HG02763 (cell line): ENCODE data around the gene CA5A.
"Not testable (repeated sequence)": the region's sequence is repeated elsewhere in the genome, so short reads cannot be mapped to it uniquely, and the experiment has no call there.

Experiments
- ATAC-seq: cut with Tn5 transposase; IDR thresholded peaks from one replicate; pipeline ENCODE4 v1.9.1; 2021; ENCODE audit warnings: mild to moderate bottlenecking, moderate library complexity; ENCODE audit not compliant: unreplicated experiment

The CA5A gene

DNA sequence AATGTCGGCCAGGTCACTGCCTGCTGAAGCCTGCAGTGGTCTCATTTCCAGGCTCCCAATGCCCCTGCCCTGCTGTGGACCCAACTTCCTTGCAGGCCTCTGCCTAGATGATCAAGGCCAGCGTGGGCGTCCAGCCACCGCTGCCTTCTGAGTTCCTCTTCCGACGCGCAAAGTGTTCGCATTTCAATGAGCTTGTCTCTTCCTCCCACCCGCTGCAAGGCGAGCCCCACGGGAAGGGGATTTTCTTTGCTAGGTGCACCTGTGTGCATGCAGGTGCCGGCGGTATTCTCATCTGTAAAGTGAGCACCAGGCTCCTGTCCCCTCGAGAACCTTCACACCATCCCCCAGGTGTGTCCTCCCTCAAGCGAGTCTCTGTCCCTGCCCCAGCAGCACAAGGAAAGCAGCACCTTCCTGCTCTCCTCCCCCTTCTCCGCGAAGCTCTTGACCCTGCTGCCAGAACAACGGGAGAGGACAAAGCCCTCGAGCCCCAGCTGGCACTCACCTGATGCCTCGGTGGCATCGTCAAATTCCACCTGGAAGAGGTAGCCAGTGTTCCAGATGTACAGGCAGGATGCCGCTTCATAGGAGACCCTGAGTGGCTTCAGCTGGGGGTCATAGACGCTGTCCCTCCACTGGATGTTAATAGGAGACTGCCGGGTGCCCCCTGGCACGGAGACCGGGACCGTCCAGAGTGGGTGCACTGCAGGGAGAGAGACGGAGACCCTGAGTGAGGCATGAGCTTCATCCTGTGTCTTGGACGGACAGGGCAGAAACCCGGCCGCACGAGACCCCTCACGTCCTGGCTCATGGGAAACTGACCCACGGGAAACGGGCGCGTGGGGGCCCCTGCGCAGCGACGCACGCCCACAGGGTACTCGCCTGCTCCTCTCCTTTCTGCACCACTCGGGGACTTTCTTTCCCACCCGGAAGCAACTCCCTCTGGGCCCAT lies 9.8 kb downstream of the CA5A start:
- ATAC-seq, result no peak

DNA sequence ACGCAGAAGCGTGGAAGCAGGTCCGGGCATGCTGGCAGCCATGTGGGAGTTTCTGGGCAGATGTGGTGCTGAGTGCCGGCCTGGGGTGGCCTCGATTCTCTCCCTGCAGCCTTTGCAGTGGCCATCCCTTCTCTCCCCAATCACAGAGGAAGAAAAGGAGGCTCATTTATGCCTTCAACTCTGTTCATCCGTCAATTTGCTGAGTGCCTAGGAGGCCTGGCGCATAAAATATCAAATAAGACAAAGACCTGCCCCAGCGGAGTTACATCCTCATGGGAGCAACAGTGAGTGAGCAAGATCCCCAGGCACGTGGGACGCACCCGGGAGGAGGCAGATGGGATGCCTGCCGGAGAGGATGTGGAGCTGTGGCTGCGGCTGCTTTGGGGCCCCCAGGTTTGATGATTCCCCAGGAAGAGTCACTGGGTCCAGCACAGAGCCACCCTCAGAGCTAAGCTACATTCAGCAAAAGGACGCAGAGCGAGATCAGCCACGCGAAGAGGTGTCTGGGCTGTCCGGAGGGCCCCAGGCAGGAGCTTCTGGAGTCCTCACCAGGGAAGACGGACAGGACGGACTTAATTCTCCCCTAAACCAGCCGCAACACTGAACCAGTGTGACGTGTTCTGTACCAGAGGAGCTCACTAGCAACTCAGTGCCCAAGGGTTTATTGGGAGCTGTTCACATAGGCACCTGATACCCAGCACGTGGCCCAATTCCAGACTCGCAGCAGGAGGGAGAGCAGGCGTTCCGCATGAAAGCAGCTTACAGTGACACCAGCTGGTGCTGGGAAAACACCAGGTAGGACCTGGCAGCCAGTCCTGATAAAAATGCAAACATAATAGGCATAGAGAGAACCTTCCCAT lies 11.3 kb downstream of the CA5A start:
- ATAC-seq, result no peak

DNA sequence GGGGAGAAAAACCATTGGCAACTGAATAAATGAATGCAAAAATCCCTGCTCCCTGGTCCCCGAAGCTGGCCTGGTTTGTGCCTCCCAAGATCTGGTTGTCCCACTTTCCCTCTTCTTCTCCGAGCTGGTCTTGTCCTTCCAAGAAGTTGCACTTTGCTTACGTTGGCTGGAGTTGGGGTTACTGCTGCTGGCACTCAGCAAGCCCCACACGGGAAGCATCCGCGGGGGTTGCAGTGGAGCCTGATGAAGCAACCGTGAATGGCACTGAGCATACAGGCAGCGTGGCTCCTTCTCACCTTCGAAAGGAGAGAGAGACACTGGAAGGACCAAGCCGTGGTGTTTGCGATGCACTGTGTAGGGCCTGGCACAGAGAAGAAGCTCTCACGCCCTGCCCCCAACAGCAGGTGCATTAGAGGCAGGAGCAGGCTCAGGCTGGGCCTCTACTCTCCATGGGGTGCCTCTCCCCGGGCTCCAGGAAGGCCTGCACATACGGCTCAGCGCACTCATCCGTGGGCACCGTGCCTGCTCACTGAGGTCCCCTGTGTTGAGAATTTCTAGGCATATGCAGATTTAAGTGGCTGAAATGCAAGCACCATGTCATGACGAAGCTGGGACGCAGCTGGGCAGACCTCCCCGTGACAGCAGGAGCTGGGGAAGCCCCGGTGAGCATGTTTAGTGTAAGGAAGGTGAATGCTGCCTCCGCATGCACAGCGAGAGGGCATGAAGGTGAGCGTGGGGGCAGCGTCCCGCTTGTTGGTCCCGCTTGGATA lies 12.1 kb downstream of the CA5A start:
- ATAC-seq, result peak; percentile 46

DNA sequence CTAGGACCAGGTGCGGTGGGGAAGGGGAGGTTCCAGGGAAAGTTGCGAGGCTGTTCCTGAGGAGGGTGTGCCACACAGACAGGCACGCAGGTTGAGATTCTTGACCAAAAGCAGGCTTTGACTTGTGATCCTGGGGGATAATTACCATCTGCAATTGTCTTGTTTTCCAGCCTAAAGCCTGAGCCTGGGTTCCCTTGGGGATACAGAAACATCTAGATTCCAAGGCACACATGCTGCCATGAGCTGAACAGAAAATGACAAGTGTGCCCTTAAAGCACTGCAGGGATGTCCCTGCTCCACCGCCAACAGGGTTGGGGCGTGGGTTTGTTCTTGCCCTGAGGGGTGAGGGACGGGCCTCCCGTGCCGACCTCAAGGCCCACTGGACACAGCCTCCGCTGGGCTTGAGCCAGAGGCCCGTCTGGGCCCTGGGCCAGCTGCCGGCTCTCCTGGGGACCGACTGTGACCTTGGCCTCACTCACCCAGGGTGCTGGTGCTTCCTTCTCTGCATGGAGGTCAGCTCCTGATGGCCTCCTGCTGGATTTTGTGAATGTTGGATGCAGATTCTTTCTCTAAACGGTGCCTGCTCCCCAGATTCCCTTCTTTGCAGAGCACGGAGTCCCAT lies 14.0 kb downstream of the CA5A start:
- ATAC-seq, result no peak

DNA sequence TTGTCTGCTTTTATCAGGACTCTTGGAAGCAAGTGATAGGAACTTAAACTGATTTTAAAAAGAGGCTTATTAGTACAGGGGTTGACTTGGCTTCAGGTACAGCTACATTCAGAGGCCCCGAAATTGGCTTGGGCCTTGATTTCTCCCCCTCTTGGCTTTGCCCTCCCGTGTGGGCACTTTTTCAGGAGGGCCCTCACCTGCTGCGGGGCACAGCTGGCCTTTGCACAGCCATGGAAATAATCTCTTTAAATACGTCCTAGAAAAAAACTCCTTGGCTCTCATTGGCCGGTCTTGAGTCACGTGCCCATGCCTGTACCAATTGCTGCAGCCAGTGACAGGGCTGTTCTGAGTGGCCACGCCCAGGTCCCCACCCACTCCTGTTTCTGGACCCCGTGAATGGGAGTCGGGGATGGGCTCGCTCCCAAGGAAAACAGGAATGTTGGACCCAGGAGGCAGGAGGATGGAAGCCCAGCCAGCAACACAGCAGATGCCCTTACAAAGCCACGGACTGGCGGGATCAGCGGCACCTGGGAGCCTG lies 15.0 kb downstream of the CA5A start:
- no peak for ATAC-seq

DNA sequence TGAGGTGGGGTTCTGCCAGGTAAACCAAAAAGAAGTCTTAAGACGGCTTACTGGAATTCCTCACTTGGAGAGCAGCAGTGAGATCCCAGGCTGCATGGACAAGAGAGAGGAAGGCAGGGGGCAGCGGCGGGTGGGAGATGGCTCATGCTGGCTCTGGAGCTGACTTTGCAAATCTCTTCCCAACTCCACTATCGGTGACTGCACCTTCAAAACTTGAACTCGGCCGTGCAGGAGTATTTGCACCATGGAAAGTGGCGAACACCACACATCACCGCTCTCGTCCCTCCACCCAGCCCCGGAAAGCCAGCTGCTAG lies 16.7 kb downstream of the CA5A start:
- no peak for ATAC-seq

DNA sequence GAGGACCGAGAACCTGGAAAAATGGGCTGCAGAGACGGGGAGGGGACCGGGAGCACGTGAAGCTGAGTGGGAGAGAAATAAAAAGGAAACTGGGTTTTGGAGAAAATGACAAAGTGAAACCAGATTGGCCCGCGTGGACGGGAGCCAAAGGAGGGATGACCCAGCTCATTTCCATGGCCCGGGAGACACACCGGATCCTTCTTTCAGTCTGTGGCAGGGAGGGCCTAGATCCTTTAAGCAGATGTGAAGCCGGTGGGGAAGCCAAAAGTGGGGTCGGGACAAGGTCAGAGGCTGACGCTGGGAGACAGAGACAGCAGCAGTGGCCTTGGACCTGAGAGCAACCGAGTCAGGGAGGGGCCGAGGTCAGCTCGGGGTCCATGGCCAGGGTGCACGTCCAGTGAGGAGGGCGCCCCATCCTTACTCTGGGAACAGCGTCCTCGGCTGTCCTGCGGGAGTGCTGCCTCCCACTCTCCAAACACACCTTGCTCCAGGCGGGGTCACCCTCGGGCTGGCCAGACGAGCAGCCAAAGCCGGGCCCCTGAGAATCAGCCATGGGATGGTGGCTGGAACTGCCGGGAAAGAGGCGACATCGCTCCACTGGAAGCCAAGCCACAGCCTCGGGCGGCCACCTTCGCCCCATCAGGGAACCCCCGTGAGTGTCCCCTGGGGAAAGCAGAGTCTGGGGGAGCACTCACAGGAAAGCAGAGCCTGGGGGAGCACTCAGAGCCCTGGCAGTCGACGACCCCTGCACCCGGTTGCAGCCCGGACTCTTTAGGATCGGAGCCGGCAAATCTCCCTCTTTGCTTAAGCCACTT lies 17.3 kb downstream of the CA5A start:
- no peak for ATAC-seq

DNA sequence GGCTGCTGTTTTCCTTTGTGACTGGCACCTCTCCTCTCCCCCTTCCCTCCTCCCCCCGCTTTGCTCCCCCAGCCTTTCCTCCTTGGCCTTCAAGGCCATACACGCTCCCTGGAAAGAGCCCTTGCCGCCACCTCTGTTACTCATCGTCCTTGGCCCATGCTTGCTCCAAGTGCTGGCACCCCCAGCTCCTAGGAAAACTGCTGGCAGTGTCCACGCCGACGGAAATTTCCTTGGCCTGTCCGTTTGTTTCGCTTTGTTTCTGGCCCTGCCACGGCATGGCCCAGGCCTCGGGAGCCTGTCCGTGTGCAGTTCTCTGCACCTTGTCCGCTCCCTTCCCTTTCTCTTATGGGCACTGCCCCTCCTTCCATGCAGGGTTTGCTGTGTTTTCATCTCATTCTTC lies 18.0 kb downstream of the CA5A start:
- no peak for ATAC-seq

DNA sequence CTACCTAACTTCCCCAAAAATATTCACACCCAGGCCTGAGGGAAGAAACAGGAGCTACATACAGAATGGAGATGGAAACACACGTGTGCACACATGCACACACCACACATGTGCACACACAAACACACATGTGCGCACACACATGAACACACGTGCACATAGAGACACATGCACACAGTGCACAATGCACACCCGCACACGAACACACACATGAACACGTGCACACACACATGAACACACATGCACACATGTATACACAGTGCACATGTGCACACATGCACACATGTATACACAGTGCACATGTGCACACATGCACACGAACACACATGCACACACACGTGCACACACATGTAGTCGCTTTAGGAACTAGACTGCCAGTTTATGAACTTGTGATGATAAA lies 18.8 kb downstream of the CA5A start:
- ATAC-seq, result no peak

DNA sequence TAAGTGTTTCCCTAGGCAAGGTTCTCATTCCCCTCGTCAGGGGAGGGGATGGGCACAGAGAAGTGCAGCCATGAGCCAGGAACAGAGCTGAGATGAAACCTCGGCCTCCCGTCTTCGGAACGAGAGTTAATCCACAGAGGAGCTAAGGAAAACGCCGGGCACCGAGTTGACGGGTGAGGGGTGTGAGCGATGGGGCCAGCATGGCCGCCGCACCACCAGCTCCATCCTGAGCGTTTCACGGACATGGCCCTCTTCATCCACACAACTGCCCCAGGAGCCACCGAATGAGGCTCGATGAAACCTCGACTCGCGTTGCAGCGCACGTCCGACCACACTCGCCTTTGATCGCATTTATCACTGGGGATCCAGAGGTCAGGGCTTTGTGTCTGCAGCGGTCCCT lies 21.5 kb downstream of the CA5A start:
- no peak for ATAC-seq

DNA sequence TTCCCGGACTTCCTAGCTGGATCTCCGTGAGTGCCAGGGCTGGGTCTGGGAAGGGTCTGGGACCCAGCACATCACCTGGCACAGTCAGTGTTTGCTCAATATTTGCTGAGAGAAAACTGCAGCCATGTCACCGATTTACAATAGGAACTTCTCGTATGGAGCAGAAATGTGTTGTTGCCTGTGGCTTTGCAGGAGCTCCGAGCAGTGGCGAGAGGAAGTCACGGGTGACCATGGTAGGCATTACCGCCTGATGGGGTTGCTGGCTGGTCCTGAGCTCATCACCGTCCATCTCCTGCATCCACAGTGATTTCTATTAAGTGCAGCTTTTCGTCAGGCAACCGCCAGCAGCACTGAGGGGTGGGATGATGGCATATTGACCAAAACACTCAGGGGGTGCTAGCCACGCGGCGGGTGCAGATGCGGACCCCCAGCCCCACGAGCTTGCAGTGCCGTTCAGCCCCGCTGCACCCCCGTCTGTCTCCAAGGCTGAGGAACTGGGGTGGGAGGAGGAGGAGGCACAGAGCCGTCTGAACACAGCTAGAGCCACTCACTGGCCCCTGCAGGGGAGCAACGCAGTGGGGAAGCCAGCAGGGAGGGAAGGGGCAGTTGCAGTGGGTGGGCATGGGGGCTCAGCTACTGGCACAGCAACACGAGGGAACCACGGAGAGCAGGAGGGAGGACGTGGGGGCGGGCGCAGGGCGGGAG lies 22.2 kb downstream of the CA5A start:
- ATAC-seq, result not testable (repeated sequence)

DNA sequence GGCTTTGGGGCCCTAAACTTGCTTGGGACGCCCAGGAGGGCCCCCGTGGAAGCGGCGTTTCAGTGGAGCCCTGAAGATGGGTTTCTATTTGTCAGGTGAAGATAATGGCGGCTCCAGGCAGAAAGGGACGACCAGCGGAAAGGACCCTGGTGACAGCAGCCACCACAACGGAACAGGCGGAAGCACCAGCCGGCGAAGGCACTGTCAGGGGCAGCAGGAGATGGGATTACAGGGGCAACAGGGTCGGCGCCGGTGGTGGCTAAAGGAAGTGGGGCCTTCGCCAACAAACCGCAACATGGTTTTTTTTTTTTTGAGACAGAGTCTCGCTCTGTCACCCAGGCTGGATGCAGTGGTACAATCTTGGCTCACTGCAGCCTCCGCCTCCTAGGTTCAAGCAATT lies 23.6 kb downstream of the CA5A start:
- ATAC-seq, result not testable (repeated sequence)

DNA sequence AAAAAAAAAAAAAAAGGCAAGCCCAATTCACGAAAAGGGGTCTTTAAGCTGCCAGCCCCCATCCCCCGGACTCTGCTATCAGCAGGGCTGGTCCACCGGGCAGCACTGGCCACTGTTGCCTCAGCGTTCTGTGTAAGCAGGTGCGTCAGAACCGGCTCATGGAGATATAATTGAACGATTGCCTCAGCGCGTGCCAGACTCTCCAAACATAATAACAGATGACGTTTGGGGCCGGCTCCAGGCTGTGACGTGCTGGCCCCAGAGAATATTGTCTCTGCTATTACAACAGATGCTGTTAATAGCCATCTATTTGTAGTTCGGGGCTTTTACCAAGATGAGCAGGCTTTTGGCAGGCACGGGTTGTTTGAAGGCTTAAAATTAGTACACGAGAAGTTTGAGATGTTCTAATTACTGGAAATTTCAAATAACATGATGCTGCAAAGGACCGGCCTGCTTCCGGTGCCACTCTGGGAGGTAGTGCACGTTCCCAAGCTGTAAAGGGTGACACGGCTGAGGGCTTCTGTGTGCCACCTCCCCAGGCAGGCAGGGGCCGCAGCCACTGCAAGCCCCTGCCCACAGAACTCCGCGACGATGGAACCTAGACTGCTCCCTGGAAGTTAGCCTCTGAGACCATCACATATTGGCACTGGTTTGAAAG lies 25.1 kb downstream of the CA5A start:
- ATAC-seq, result not testable (repeated sequence)

DNA sequence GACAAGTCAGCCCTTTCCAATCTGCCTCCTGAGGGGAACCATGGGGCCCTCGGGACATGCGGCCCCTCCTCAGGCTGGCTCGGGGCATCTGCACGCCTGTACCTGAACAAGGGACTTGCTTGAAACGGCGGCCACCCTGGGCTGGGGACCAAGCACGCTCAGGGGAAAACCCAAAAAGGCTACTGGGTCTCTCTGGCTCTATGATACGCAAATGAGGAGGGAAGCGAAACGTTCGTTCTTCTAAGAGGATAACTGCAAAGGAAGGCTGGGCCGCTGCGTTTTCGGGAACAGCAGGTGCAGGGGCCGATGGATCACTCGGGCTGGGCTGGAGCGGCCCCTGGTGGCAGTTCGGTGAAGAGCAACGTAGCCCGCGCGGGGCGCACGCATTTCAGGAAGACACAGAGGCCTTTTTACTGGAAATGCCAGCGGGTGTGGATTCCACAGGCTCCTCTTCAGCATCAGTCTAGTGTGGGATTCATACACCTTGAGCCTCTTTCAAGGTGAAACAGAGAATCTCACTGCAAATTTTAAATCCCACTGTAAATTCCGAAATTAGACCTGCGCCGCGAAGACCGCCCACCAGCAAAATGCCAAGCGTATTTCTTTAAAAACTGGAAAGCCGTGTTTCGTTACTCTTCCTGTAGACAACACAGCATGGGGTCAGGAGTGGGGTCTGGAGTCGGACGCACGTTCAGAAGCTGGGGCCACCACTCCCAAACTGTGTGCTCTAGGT lies 27.0 kb downstream of the CA5A start:
- ATAC-seq, result peak; percentile 78

DNA sequence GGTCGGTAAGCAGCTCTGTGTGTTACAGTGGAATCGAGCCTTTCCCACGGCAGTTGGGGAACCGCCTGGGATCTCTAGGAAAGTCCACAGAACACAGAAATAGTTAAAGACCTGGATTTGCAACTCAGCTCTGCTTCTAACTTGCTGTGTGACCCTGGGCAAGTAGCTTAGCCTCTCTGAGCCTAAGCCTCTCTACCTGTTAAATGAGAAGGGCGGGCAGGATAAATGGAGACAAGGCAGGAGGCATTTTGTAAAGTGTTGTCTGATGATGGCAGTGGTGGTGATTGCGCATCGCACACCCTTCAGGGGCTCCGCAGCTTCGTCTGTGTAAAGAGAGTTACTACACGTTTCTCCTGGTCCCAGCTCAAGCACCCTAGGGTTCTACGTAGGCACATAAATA lies 28.2 kb downstream of the CA5A start:
- not testable (repeated sequence) for ATAC-seq

DNA sequence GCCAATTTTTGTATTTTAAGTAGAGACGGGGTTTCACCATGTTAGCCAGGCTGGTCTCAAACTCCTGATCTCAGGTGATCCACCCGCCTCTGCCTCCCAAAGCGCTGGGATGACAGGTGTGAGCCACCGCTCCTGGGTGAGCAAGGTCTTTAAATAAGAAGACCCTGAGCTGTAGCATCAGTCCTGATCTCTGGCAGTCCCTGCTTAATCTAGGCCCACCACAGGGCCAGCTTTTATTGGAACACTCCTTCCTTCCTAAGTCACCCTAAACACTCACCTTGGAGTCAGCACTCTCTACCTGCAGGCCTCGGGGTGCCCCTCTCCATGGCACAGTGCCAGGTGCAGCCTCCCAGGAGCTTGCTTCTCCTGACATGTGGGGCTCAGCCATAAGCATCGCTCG lies 30.8 kb downstream of the CA5A start:
- ATAC-seq, result not testable (repeated sequence)

DNA sequence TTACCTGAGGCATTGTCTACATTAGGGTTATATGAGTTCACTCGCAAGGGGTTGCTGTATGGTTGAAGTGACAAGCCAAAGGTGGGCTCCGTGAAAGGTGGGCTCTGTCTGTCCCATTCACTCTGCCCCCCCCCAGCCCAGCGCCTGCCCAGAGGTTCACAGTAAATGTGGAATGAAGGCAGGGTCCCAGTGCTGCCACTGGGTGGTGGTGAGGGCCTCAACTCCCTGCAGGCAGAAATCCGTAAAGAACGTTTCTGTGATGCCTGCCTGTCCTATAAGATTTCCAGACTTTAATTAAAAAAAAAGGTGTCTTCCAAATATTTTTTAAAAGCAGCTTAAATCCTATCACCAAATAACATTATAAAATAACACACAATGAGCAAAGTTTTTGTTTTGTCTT lies 31.4 kb downstream of the CA5A start:
- ATAC-seq, result not testable (repeated sequence)

DNA sequence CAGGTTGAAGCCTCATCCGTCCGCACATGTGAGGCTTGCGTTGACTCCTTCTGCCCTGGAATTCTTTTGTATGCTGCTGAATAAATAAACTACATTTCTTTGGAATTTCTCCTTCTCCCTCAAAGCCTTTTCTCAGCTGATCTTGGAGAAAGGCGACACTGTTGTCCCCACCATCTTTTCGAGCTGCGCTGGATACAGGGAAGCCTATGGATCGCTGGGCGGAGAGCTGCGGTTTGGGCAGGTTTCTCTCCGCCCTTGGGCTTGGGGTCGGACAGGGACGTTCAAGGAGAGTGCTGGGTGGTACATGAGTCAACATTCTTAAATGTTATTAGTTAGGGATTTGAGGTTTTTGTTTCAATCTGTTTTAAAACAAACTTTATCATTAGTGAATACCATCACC lies 35.8 kb downstream of the CA5A start:
- ATAC-seq, result not testable (repeated sequence)
